GM19099 (cell line): ENCODE measurements around the gene ZSWIM4.
A peak's percentile ranks its signal among the peaks of the same experiment; 100 is the strongest.

Experiments
- POLR2A ChIP-seq: IDR thresholded peaks from 3 replicates; pipeline ENCODE4 v1.6.1; 2011; ENCODE audit warnings: low read depth; ENCODE audit not compliant: insufficient read length; ENCODE audit errors: extremely low read depth

ZSWIM4 gene

GRCh38 chr19:13864667-13865570, 69.7 kb downstream of the ZSWIM4 start:
- TF ChIP-seq POLR2A, result no peak

- peak; percentile 45 for TF ChIP-seq POLR2A
Measured at GRCh38 chr19:13865571-13866462, 70.6 kb downstream of the ZSWIM4 start.

- no peak for TF ChIP-seq POLR2A
Measured at GRCh38 chr19:13866463-13867046, 71.3 kb downstream of the ZSWIM4 start.

- no peak for TF ChIP-seq POLR2A
Measured at GRCh38 chr19:13868663-13869062, 73.4 kb downstream of the ZSWIM4 start.

GRCh38 chr19:13869281-13869680, 74.0 kb downstream of the ZSWIM4 start:
- TF ChIP-seq POLR2A, result no peak

GRCh38 chr19:13870873-13871272, 75.6 kb downstream of the ZSWIM4 start:
- no peak for TF ChIP-seq POLR2A

- TF ChIP-seq POLR2A, result no peak
Measured at GRCh38 chr19:13872339-13872694, 77.1 kb downstream of the ZSWIM4 start.

GRCh38 chr19:13872695-13873389, 77.6 kb downstream of the ZSWIM4 start:
- TF ChIP-seq POLR2A, result no peak

- no peak for TF ChIP-seq POLR2A
Measured at GRCh38 chr19:13873834-13874515, 78.7 kb downstream of the ZSWIM4 start.

GRCh38 chr19:13875824-13876223, 80.6 kb downstream of the ZSWIM4 start:
- TF ChIP-seq POLR2A, result no peak

GRCh38 chr19:13876834-13877233, 81.6 kb downstream of the ZSWIM4 start, which contains the start of gene NANOS3:
TSS of gene NANOS3 (plus strand) at chr19:13877134. CDS start at chr19:13877249, 115 bp downstream.
- no peak for TF ChIP-seq POLR2A

GRCh38 chr19:13877303-13877702, 82.1 kb downstream of the ZSWIM4 start:
- no peak for TF ChIP-seq POLR2A

GRCh38 chr19:13880059-13881043, 85.1 kb downstream of the ZSWIM4 start:
- peak; percentile 44 for TF ChIP-seq POLR2A

GRCh38 chr19:13881251-13881691, 86.0 kb downstream of the ZSWIM4 start:
- no peak for TF ChIP-seq POLR2A
